Measurements from ENCODE around the gene COL8A1.

DNA sequence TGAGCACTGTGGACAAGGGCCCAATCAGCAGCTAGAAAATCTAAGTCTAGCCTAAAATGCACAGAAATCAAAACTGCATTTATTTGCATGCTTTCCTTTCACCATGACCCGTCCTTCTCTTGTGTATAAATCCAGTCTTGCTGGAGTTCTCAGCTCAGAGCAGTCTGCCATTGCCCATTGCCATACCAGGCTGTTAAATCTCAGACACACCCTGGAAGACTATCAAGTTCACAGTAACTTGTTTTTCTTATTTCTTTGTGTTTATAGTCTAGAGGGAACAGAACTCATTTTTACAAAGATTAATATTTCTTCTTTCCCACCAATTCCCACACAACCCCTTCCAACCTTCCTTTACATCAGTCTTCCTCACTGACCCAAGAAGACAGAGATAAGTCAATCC is 85.9 kb downstream of the COL8A1 start:
- no peak for TF ChIP-seq CTCF (IDR thresholded peaks at IDR 0.05; ENCODE audit: insufficient read depth, low read length)
- TF ChIP-seq, protein P1, sequence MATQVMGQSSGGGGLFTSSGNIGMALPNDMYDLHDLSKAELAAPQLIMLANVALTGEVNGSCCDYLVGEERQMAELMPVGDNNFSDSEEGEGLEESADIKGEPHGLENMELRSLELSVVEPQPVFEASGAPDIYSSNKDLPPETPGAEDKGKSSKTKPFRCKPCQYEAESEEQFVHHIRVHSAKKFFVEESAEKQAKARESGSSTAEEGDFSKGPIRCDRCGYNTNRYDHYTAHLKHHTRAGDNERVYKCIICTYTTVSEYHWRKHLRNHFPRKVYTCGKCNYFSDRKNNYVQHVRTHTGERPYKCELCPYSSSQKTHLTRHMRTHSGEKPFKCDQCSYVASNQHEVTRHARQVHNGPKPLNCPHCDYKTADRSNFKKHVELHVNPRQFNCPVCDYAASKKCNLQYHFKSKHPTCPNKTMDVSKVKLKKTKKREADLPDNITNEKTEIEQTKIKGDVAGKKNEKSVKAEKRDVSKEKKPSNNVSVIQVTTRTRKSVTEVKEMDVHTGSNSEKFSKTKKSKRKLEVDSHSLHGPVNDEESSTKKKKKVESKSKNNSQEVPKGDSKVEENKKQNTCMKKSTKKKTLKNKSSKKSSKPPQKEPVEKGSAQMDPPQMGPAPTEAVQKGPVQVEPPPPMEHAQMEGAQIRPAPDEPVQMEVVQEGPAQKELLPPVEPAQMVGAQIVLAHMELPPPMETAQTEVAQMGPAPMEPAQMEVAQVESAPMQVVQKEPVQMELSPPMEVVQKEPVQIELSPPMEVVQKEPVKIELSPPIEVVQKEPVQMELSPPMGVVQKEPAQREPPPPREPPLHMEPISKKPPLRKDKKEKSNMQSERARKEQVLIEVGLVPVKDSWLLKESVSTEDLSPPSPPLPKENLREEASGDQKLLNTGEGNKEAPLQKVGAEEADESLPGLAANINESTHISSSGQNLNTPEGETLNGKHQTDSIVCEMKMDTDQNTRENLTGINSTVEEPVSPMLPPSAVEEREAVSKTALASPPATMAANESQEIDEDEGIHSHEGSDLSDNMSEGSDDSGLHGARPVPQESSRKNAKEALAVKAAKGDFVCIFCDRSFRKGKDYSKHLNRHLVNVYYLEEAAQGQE (IDR thresholded peaks at IDR 0.05; ENCODE audit: insufficient replicate concordance, low read depth), result no peak
